ENCODE data around the gene KRT85. TPM values are rescaled to one million over a fixed set of nuclear protein-coding genes. Genes with fewer than 3 reads are reported as not detected.
A peak's percentile ranks its signal among the peaks of the same experiment; 100 is the strongest.

Gene KRT85
- total and polyA plus RNA-seq, 4 donors: not detected

- Histone ChIP-seq H3K27ac (ENCODE audit: low read depth in 1 of 2, low read length in 2 of 2) (no peak overlapping the region), H3K27me3 (ENCODE audit: control insufficient read depth in 1 of 2, insufficient read depth in 2 of 2, low read length in 1 of 2) (no peaks in the 10 kb centered on the region), H3K4me1 (ENCODE audit: control insufficient read depth in 1 of 2, insufficient read depth in 2 of 2, low read length in 2 of 2) (no peaks in the 10 kb centered on the region), H3K36me3 (ENCODE audit: control insufficient read depth in 1 of 2, insufficient read depth in 2 of 2, low read length in 1 of 2) (no peaks in the 10 kb centered on the region), H3K9me3 (ENCODE audit: control insufficient read depth, low read length) (no peaks in the 10 kb centered on the region), H3K4me3 (ENCODE audit: low read length in 2 of 2) (no peak overlapping the region)
- DNase-seq (peak in 1 of 2 donors; percentile 51), ATAC-seq (ENCODE audit: low FRiP score) (no peak)
- 84 to 91% methylated on average over 13 to 14 of the region's 14 CpGs for WGBS, 2 donors
- intact Hi-C loops (cut with DNase I): no loop called here
Measured at GRCh38 chr12:52364901-52365489, 2.3 kb downstream of the KRT85 start.

- Histone ChIP-seq H3K4me3 (ENCODE audit: low read length in 2 of 2) (no peak overlapping the region), H3K27ac (ENCODE audit: low read depth in 1 of 2, low read length in 2 of 2) (no peak overlapping the region), H3K27me3 (ENCODE audit: control insufficient read depth in 1 of 2, insufficient read depth in 2 of 2, low read length in 1 of 2) (no peaks in the 10 kb centered on the region), H3K4me1 (ENCODE audit: control insufficient read depth in 1 of 2, insufficient read depth in 2 of 2, low read length in 2 of 2) (no peaks in the 10 kb centered on the region), H3K36me3 (ENCODE audit: control insufficient read depth in 1 of 2, insufficient read depth in 2 of 2, low read length in 1 of 2) (no peaks in the 10 kb centered on the region), H3K9me3 (ENCODE audit: control insufficient read depth, low read length) (no peaks in the 10 kb centered on the region)
- intact Hi-C loops (cut with DNase I): no loop called here
- peak in 1 of 2 donors; percentile 36 for DNase-seq
- no peak for ATAC-seq (ENCODE audit: low FRiP score)
- WGBS, 2 donors: 91 to 92% methylated on average over 7 of the region's 7 CpGs
Measured at GRCh38 chr12:52364061-52364460, 3.2 kb downstream of the KRT85 start.

DNA sequence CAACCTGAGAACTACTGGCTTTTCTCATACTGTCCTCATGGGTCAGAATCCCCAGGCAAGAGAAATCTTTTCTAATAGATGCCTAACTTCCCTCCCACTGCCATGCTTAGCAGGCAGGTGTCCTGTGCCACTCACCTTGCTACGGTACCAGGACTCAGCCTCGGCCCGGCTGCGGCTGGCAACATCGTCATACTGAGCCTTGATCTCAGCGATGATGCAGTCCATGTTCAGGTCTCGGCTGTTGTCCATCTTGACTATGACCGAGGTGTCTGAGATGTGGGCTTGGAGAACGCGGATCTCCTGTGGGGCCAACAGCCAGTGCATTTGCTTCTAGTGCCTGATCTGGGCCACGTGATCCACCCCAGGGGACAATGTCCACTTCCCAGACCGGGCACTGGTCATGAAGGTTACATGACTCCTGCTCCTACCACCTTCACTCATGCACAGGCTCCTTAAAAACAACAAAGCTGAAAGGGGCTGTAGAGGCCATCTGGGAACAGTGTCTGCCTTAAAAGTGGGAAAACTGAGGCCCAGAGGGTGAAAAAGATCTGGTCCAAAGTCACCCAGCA, 4.1 kb downstream of the KRT85 start:
- H3K27ac ChIP-seq (ENCODE audit: low read depth in 1 of 2, low read length in 2 of 2): no peak overlapping the region
- H3K4me3 ChIP-seq (ENCODE audit: low read length in 2 of 2): no peak overlapping the region
- 96% methylated on average over 12 of the region's 12 CpGs for WGBS, 2 donors
- no peaks in the 10 kb centered on the region for H3K9me3 ChIP-seq (ENCODE audit: control insufficient read depth, low read length)
- H3K36me3 ChIP-seq (ENCODE audit: control insufficient read depth in 1 of 2, insufficient read depth in 2 of 2, low read length in 1 of 2): no peaks in the 10 kb centered on the region
- intact Hi-C loops (cut with DNase I): no loop called here
- no peaks in the 10 kb centered on the region for H3K4me1 ChIP-seq (ENCODE audit: control insufficient read depth in 1 of 2, insufficient read depth in 2 of 2, low read length in 2 of 2)
- ATAC-seq (ENCODE audit: low FRiP score) (no peak), DNase-seq (no peak)
- no peaks in the 10 kb centered on the region for H3K27me3 ChIP-seq (ENCODE audit: control insufficient read depth in 1 of 2, insufficient read depth in 2 of 2, low read length in 1 of 2)

GRCh38 chr12:52362118-52362726, 5.1 kb downstream of the KRT85 start:
- WGBS, 2 donors: 89% methylated on average over 11 of the region's 11 CpGs
- no peak overlapping the region for H3K4me3 ChIP-seq (ENCODE audit: low read length in 2 of 2)
- H3K36me3 ChIP-seq (ENCODE audit: control insufficient read depth in 1 of 2, insufficient read depth in 2 of 2, low read length in 1 of 2): no peaks in the 10 kb centered on the region
- no peaks in the 10 kb centered on the region for H3K27me3 ChIP-seq (ENCODE audit: control insufficient read depth in 1 of 2, insufficient read depth in 2 of 2, low read length in 1 of 2)
- H3K27ac ChIP-seq (ENCODE audit: low read depth in 1 of 2, low read length in 2 of 2): no peak overlapping the region
- H3K9me3 ChIP-seq (ENCODE audit: control insufficient read depth, low read length): no peaks in the 10 kb centered on the region
- DNase-seq (no peak), ATAC-seq (ENCODE audit: low FRiP score) (no peak)
- intact Hi-C loops (cut with DNase I): no loop called here
- H3K4me1 ChIP-seq (ENCODE audit: control insufficient read depth in 1 of 2, insufficient read depth in 2 of 2, low read length in 2 of 2): no peaks in the 10 kb centered on the region

- ATAC-seq (ENCODE audit: low FRiP score): no peak
- Histone ChIP-seq H3K4me1 (ENCODE audit: control insufficient read depth in 1 of 2, insufficient read depth in 2 of 2, low read length in 2 of 2) (no peaks in the 10 kb centered on the region), H3K27me3 (ENCODE audit: control insufficient read depth in 1 of 2, insufficient read depth in 2 of 2, low read length in 1 of 2) (no peaks in the 10 kb centered on the region), H3K27ac (ENCODE audit: low read depth in 1 of 2, low read length in 2 of 2) (no peak overlapping the region), H3K36me3 (ENCODE audit: control insufficient read depth in 1 of 2, insufficient read depth in 2 of 2, low read length in 1 of 2) (no peaks in the 10 kb centered on the region), H3K4me3 (ENCODE audit: low read length in 2 of 2) (no peak overlapping the region), H3K9me3 (ENCODE audit: control insufficient read depth, low read length) (no peaks in the 10 kb centered on the region)
- no peak for DNase-seq
- 71 to 90% methylated on average over 1 of the region's 1 CpG for WGBS, 2 donors
- intact Hi-C loops (cut with DNase I): no loop called here
Measured at GRCh38 chr12:52361553-52361952, 5.7 kb downstream of the KRT85 start.

GRCh38 chr12:52360663-52361271, 6.5 kb downstream of the KRT85 start:
- H3K27me3 ChIP-seq (ENCODE audit: control insufficient read depth in 1 of 2, insufficient read depth in 2 of 2, low read length in 1 of 2): no peaks in the 10 kb centered on the region
- intact Hi-C loops (cut with DNase I): no loop called here
- H3K36me3 ChIP-seq (ENCODE audit: control insufficient read depth in 1 of 2, insufficient read depth in 2 of 2, low read length in 1 of 2): no peaks in the 10 kb centered on the region
- H3K27ac ChIP-seq (ENCODE audit: low read depth in 1 of 2, low read length in 2 of 2): no peak overlapping the region
- no peak overlapping the region for H3K4me3 ChIP-seq (ENCODE audit: low read length in 2 of 2)
- H3K4me1 ChIP-seq (ENCODE audit: control insufficient read depth in 1 of 2, insufficient read depth in 2 of 2, low read length in 2 of 2): no peaks in the 10 kb centered on the region
- no peaks in the 10 kb centered on the region for H3K9me3 ChIP-seq (ENCODE audit: control insufficient read depth, low read length)
- DNase-seq (peak in 1 of 2 donors; percentile 65), ATAC-seq (ENCODE audit: low FRiP score) (no peak)
- WGBS, 2 donors: 82 to 83% methylated on average over 13 of the region's 13 CpGs

DNA sequence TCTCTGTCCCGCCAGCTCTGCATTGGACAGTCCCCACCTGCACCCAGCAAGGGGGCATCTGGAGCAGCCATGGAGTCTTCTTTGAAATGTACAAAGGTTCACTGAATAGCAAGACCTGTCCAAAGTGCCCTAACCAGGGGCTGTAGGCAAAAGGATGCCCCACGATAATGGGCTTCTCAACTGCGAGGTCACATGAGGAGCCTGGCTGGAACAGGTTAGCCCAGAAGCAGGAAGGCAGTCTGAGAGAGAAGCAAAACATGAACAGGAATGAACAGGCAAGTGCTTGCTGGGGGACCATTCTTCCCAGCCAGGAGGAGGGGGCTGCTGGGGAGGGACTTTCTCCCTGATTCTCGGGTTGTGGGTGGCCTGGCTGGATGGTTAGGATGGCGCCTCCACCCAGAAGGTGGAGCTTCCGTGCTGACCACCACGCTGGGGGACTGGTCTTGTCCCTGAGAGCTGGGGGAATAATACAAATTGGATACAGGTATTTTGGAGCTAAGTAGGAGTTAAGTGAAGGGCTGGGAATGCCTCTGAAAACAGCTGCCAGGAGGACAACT, 7.1 kb downstream of the KRT85 start:
- intact Hi-C loops (cut with DNase I): no loop called here
- H3K4me1 ChIP-seq (ENCODE audit: control insufficient read depth in 1 of 2, insufficient read depth in 2 of 2, low read length in 2 of 2): no peaks in the 10 kb centered on the region
- ATAC-seq (ENCODE audit: low FRiP score): no peak
- 92 to 93% methylated on average over 7 of the region's 7 CpGs for WGBS, 2 donors
- H3K9me3 ChIP-seq (ENCODE audit: control insufficient read depth, low read length): no peaks in the 10 kb centered on the region
- no peaks in the 10 kb centered on the region for H3K27me3 ChIP-seq (ENCODE audit: control insufficient read depth in 1 of 2, insufficient read depth in 2 of 2, low read length in 1 of 2)
- H3K36me3 ChIP-seq (ENCODE audit: control insufficient read depth in 1 of 2, insufficient read depth in 2 of 2, low read length in 1 of 2): no peaks in the 10 kb centered on the region
- peak in 1 of 2 donors; percentile 55 for DNase-seq
- H3K27ac ChIP-seq (ENCODE audit: low read depth in 1 of 2, low read length in 2 of 2): no peak overlapping the region
- H3K4me3 ChIP-seq (ENCODE audit: low read length in 2 of 2): no peak overlapping the region

GRCh38 chr12:52359621-52360061, 7.6 kb downstream of the KRT85 start:
- Histone ChIP-seq H3K36me3 (ENCODE audit: control insufficient read depth in 1 of 2, insufficient read depth in 2 of 2, low read length in 1 of 2) (no peaks in the 10 kb centered on the region), H3K27ac (ENCODE audit: low read depth in 1 of 2, low read length in 2 of 2) (no peak overlapping the region), H3K4me1 (ENCODE audit: control insufficient read depth in 1 of 2, insufficient read depth in 2 of 2, low read length in 2 of 2) (no peaks in the 10 kb centered on the region), H3K9me3 (ENCODE audit: control insufficient read depth, low read length) (no peaks in the 10 kb centered on the region), H3K27me3 (ENCODE audit: control insufficient read depth in 1 of 2, insufficient read depth in 2 of 2, low read length in 1 of 2) (no peaks in the 10 kb centered on the region), H3K4me3 (ENCODE audit: low read length in 2 of 2) (no peak overlapping the region)
- DNase-seq (peak in 1 of 2 donors; percentile 42), ATAC-seq (ENCODE audit: low FRiP score) (no peak)
- intact Hi-C loops (cut with DNase I): no loop called here
- WGBS, 2 donors: 73 to 74% methylated on average over 5 of the region's 5 CpGs

Data from aorta (tissue), 5 donors.